NCI-H187 treated with DMSO at 0.1 percent for 48 hours (cell line): ENCODE measurements around the gene UNC13B.

Experiments
- DNase-seq: peaks from one replicate; lab custom pipeline; 2025; lab: John Stamatoyannopoulos, UW

Gene UNC13B

GRCh38 chr9:35277628-35278359, 116.0 kb downstream of the UNC13B start:
- DNase-seq: no peak

- no peak for DNase-seq
Measured at GRCh38 chr9:35279946-35280345, 118.1 kb downstream of the UNC13B start.

GRCh38 chr9:35280399-35280798, 118.6 kb downstream of the UNC13B start:
- DNase-seq: no peak

GRCh38 chr9:35285731-35286130, 123.9 kb downstream of the UNC13B start:
- DNase-seq: no peak

GRCh38 chr9:35286381-35286780, 124.6 kb downstream of the UNC13B start:
- DNase-seq: no peak

- DNase-seq: no peak
Measured at GRCh38 chr9:35287987-35288632, 126.3 kb downstream of the UNC13B start.

GRCh38 chr9:35288778-35289177, 127.0 kb downstream of the UNC13B start:
- DNase-seq: no peak

- no peak for DNase-seq
Measured at GRCh38 chr9:35293376-35293964, 131.7 kb downstream of the UNC13B start.

GRCh38 chr9:35294066-35294465, 132.3 kb downstream of the UNC13B start:
- DNase-seq: no peak

- DNase-seq: no peak
Measured at GRCh38 chr9:35294556-35294955, 132.7 kb downstream of the UNC13B start.

GRCh38 chr9:35295369-35296036, 133.7 kb downstream of the UNC13B start:
- DNase-seq: no peak

- DNase-seq: no peak
Measured at GRCh38 chr9:35303567-35303966, 141.8 kb downstream of the UNC13B start.

- no peak for DNase-seq
Measured at GRCh38 chr9:35306283-35306682, 144.5 kb downstream of the UNC13B start.

- DNase-seq: no peak
Measured at GRCh38 chr9:35308316-35308715, 146.5 kb downstream of the UNC13B start.

GRCh38 chr9:35311891-35312639, 150.3 kb downstream of the UNC13B start:
- DNase-seq: no peak

GRCh38 chr9:35313460-35313859, 151.7 kb downstream of the UNC13B start:
- no peak for DNase-seq

GRCh38 chr9:35313916-35314315, 152.1 kb downstream of the UNC13B start:
- DNase-seq: no peak

- no peak for DNase-seq
Measured at GRCh38 chr9:35318741-35319140, 156.9 kb downstream of the UNC13B start.

GRCh38 chr9:35322075-35322885, 160.5 kb downstream of the UNC13B start:
- DNase-seq: no peak

GRCh38 chr9:35324966-35325365, 163.2 kb downstream of the UNC13B start:
- DNase-seq: no peak

GRCh38 chr9:35333551-35333950, 171.7 kb downstream of the UNC13B start:
- no peak for DNase-seq
